GM19467 (cell line): ENCODE measurements around the gene RNF14.

Experiments
- ATAC-seq: cut with Tn5 transposase; IDR thresholded peaks from one replicate; pipeline ENCODE4 v1.9.1; 2021; ENCODE audit warnings: mild to moderate bottlenecking, moderate library complexity; ENCODE audit not compliant: unreplicated experiment

The RNF14 gene

GRCh38 chr5:141973871-141974595 lies 5.1 kb downstream of the RNF14 start:
- ATAC-seq: no peak

GRCh38 chr5:141976176-141976575 lies 7.3 kb downstream of the RNF14 start:
- ATAC-seq: no peak

GRCh38 chr5:141978389-141978788 lies 9.5 kb downstream of the RNF14 start:
- no peak for ATAC-seq

GRCh38 chr5:141982626-141983025 lies 13.7 kb downstream of the RNF14 start:
- ATAC-seq: no peak

- no peak for ATAC-seq
Observed at GRCh38 chr5:141986072-141986471, 17.2 kb downstream of the RNF14 start.

GRCh38 chr5:141989720-141990119 lies 20.8 kb downstream of the RNF14 start:
- ATAC-seq: no peak

- ATAC-seq: no peak
Observed at GRCh38 chr5:141992349-141992963, 23.6 kb downstream of the RNF14 start.

GRCh38 chr5:141994511-141995136 lies 25.7 kb downstream of the RNF14 start:
- no peak for ATAC-seq

- no peak for ATAC-seq
Observed at GRCh38 chr5:141995656-141996055, 26.8 kb downstream of the RNF14 start.

- ATAC-seq: no peak
Observed at GRCh38 chr5:141997358-141997960, 28.6 kb downstream of the RNF14 start.

- ATAC-seq: no peak
Observed at GRCh38 chr5:142000173-142000572, 31.3 kb downstream of the RNF14 start.

- no peak for ATAC-seq
Observed at GRCh38 chr5:142000704-142001484, 32.0 kb downstream of the RNF14 start.

- ATAC-seq: no peak
Observed at GRCh38 chr5:142003266-142003800, 34.4 kb downstream of the RNF14 start.

- no peak for ATAC-seq
Observed at GRCh38 chr5:142006363-142007236, 37.7 kb downstream of the RNF14 start.

- no peak for ATAC-seq
Observed at GRCh38 chr5:142007237-142007544, 38.3 kb downstream of the RNF14 start.

GRCh38 chr5:142008813-142009212 lies 39.9 kb downstream of the RNF14 start:
- ATAC-seq: no peak

- ATAC-seq: no peak
Observed at GRCh38 chr5:142009886-142010285, 41.0 kb downstream of the RNF14 start.

- no peak for ATAC-seq
Observed at GRCh38 chr5:142011572-142012185, 42.8 kb downstream of the RNF14 start.

GRCh38 chr5:142012186-142012785 lies 43.4 kb downstream of the RNF14 start:
- no peak for ATAC-seq
